OCI-LY1 (cell line): ENCODE results near the gene MFAP4.

Experiments used
- CTCF ChIP-seq: fragments of 200-600 bp; sonication (generic), shearing (Covaris generic); IDR thresholded peaks from 2 replicates; pipeline ENCODE4 v1.5.1; 2017; ENCODE audit warnings: mild to moderate bottlenecking, antibody characterized with exemption, low read length, moderate library complexity, mixed read lengths
- EZH2 ChIP-seq: fragments of 200-600 bp; sonication (generic), shearing (Covaris generic); IDR thresholded peaks from 2 replicates; pipeline ENCODE4 v1.8.0; 2017; ENCODE audit warnings: borderline replicate concordance, mixed run types, mild to moderate bottlenecking, antibody characterized with exemption, low read length, moderate library complexity, mixed read lengths

GRCh38 chr17:19336938-19337711, 49.9 kb downstream of the MFAP4 start:
- TF ChIP-seq CTCF (no peak), EZH2 (no peak)
